ENCODE measurements around the gene ATAD3B.
A peak's percentile ranks its signal among the peaks of the same experiment; 100 is the strongest.
"Not testable (repeated sequence)": the region's sequence is repeated elsewhere in the genome, so short reads cannot be mapped to it uniquely, and the experiment has no call there.

Gene ATAD3B

DNA sequence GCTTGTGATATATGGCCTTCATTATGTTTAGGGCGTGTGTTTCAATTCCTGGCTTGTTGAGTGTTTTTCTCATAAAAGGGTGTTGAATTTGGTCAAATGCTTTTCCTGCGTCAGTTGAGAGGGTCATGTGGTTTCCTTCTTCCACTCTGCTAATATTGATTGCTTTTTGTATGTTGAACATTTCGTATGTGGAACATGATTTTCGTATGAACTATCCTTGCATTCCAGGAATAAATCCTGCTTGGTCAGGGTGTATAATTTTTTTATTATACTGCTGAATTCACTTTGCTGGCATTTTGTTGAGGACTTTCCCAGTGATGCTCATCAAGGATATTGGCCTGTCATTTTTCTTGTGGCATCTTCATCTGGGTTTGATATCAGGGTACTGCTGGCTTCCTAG is 35.7 kb downstream of the ATAD3B start:
- no peak overlapping the region for H3K27ac ChIP-seq (replicated peaks)
- no peak for TF ChIP-seq GABPA (IDR thresholded peaks at IDR 0.05; ENCODE audit: low read depth)
- no peak for TF ChIP-seq SPI1 (IDR thresholded peaks at IDR 0.05; ENCODE audit: borderline replicate concordance, low read depth)
- TF ChIP-seq, protein P1, sequence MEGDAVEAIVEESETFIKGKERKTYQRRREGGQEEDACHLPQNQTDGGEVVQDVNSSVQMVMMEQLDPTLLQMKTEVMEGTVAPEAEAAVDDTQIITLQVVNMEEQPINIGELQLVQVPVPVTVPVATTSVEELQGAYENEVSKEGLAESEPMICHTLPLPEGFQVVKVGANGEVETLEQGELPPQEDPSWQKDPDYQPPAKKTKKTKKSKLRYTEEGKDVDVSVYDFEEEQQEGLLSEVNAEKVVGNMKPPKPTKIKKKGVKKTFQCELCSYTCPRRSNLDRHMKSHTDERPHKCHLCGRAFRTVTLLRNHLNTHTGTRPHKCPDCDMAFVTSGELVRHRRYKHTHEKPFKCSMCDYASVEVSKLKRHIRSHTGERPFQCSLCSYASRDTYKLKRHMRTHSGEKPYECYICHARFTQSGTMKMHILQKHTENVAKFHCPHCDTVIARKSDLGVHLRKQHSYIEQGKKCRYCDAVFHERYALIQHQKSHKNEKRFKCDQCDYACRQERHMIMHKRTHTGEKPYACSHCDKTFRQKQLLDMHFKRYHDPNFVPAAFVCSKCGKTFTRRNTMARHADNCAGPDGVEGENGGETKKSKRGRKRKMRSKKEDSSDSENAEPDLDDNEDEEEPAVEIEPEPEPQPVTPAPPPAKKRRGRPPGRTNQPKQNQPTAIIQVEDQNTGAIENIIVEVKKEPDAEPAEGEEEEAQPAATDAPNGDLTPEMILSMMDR (IDR thresholded peaks at IDR 0.05; ENCODE audit: insufficient read depth, low read length) = no peak
- no peak for TF ChIP-seq POLR2AphosphoS5 (IDR thresholded peaks at IDR 0.05; ENCODE audit: low read depth)
- TF ChIP-seq, protein P2, sequence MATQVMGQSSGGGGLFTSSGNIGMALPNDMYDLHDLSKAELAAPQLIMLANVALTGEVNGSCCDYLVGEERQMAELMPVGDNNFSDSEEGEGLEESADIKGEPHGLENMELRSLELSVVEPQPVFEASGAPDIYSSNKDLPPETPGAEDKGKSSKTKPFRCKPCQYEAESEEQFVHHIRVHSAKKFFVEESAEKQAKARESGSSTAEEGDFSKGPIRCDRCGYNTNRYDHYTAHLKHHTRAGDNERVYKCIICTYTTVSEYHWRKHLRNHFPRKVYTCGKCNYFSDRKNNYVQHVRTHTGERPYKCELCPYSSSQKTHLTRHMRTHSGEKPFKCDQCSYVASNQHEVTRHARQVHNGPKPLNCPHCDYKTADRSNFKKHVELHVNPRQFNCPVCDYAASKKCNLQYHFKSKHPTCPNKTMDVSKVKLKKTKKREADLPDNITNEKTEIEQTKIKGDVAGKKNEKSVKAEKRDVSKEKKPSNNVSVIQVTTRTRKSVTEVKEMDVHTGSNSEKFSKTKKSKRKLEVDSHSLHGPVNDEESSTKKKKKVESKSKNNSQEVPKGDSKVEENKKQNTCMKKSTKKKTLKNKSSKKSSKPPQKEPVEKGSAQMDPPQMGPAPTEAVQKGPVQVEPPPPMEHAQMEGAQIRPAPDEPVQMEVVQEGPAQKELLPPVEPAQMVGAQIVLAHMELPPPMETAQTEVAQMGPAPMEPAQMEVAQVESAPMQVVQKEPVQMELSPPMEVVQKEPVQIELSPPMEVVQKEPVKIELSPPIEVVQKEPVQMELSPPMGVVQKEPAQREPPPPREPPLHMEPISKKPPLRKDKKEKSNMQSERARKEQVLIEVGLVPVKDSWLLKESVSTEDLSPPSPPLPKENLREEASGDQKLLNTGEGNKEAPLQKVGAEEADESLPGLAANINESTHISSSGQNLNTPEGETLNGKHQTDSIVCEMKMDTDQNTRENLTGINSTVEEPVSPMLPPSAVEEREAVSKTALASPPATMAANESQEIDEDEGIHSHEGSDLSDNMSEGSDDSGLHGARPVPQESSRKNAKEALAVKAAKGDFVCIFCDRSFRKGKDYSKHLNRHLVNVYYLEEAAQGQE (IDR thresholded peaks at IDR 0.05; ENCODE audit: insufficient replicate concordance, low read depth) = no peak
- DNase-seq (ENCODE audit: low read depth in 1 of 2, low spot score in 1 of 2) = no peak
- no peaks in the 10 kb centered on the region for H3K27me3 ChIP-seq (ENCODE audit: insufficient read depth, poor library complexity, severe bottlenecking)
- no peak overlapping the region for H3K4me3 ChIP-seq (replicated peaks; ENCODE audit: insufficient read depth, low read length)

DNA sequence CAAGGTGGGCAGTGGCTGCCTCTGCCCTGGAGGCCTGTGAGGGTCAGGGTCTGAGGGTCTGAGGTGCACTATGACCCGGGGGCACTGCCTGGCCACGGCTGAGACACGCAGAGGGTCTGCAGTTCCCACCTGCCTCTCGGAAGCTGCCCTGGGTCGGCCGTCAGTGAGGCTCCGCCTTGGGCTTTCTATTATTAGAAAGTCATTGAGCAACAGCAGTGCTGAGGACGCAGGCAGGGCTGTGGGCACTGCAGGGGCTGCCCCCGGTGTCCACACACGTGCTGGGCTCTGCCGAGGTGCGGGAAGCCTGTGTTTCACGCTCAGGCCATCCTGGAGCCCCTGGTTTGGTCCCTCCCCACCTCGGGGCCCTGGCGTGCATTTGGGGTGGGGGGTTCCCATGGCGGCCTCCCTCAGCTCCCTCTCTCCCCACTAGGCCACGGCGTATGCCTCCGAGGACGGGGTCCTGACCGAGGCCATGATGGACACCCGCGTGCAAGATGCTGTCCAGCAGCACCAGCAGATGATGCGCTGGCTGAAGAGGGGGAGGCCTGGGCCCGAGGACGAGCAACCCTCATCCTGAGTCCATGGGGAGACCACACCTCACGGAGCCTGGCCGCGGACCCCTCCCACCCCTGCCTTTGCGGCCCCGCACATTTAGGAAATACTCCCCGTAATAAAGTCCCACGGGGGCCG is 37.4 kb downstream of the ATAD3B start:
- H3K27ac ChIP-seq (replicated peaks) = not testable (repeated sequence)

DNA sequence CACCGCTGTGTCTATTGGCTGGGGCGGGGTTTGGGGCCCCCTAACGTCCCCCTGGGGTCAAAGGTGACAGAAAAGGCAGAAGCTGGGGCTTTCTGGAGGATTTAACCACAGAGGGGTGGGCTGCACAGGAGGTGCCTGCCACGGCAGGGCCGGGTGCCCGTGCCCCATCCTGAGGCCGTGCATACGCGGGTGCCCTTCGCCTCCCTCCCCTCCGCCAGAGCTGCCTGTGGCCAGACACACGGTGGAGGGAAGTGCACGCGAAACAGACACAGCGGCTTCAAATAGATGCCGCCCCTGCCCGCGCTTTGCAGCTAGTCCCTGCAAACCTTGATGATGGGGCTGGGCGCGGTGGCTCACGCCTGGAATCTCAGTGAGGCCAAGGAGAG is 37.9 kb downstream of the ATAD3B start:
- H3K27me3 ChIP-seq (ENCODE audit: insufficient read depth, poor library complexity, severe bottlenecking) = not testable (repeated sequence)
- DNase-seq (ENCODE audit: low read depth in 1 of 2, low spot score in 1 of 2) = peak in 1 of 2 experiments; percentile 22

More for the DNA sequence above, 37.4 kb downstream of the ATAD3B start:
- not testable (repeated sequence) for DNase-seq (ENCODE audit: low read depth in 1 of 2, low spot score in 1 of 2); H3K4me3 ChIP-seq (replicated peaks; ENCODE audit: insufficient read depth, low read length); H3K27me3 ChIP-seq (ENCODE audit: insufficient read depth, poor library complexity, severe bottlenecking)

DNA sequence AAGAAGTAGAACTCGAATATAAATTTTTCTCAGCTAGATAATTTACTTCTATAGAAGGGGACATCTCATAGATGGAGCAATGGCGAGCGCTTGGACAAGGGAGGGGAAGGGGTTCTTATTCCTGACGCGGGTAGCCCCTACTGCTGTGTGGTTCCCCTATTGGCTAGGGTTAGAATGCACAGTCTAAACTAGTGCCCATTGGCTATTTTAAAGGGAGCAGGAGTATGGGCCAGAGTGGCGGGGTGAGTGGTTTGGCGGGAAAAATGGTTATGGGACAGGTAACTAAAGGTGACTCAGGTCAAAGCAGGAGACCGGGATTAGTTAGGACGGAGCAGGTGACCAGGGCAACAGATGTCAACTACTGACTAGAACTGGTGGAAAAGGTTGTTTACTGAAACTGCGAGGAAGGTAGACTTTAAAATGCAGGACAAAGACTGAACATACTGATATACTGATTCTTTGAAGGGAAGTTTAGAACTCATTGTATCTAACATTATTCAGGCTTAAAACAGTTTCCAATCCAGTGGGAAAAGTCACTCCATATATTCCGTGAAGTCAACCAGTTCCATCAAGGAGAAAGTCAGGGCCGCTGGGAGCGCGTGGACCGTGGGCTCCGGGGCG is 39.5 kb downstream of the ATAD3B start:
- H3K4me3 ChIP-seq (replicated peaks; ENCODE audit: insufficient read depth, low read length) = peak overlapping the region; percentile 76
- H3K27ac ChIP-seq (replicated peaks) = peak overlapping the region; percentile 99
- TF ChIP-seq SPI1 (IDR thresholded peaks at IDR 0.05; ENCODE audit: borderline replicate concordance, low read depth) (no peak), GABPA (IDR thresholded peaks at IDR 0.05; ENCODE audit: low read depth) (no peak), POLR2AphosphoS5 (IDR thresholded peaks at IDR 0.05; ENCODE audit: low read depth) (no peak; the same call in 1 of the 2 replicates)
- TF ChIP-seq, protein P1 (IDR thresholded peaks at IDR 0.05; ENCODE audit: insufficient read depth, low read length) = no peak
- TF ChIP-seq, protein P2 (IDR thresholded peaks at IDR 0.05; ENCODE audit: insufficient replicate concordance, low read depth) = no peak
- H3K27me3 ChIP-seq (ENCODE audit: insufficient read depth, poor library complexity, severe bottlenecking) = no peaks in the 10 kb centered on the region
- DNase-seq (ENCODE audit: low read depth in 1 of 2, low spot score in 1 of 2) = peak in 1 of 2 experiments; percentile 48

More for the DNA sequence above, 37.9 kb downstream of the ATAD3B start:
- not testable (repeated sequence) for H3K4me3 ChIP-seq (replicated peaks; ENCODE audit: insufficient read depth, low read length); H3K27ac ChIP-seq (replicated peaks)
